ENCODE data around the gene KANK4.

Gene KANK4

DNA sequence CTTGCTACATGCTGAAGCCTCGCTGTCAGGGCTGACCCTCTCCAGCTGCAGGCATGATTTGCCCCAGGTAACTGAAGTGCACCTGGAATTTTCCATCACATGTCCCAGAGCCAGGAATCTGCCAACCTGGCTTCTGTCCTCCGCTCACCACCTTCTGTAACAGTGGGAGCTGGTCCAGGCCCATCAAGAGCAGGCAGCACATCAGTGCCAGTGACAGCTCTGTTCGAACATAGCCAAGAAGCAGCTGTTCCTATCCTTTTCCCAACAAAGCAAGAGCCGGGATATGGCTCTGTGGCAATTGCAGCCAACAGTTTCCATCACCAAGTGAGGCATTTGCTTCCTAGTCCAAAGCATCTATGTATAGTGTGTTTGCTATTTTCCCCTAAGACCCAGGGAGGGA lies 42.2 kb upstream of the KANK4 start:
- no peak overlapping the region for H3K4me3 ChIP-seq (ENCODE audit: low read length)
- TF ChIP-seq, protein P1, sequence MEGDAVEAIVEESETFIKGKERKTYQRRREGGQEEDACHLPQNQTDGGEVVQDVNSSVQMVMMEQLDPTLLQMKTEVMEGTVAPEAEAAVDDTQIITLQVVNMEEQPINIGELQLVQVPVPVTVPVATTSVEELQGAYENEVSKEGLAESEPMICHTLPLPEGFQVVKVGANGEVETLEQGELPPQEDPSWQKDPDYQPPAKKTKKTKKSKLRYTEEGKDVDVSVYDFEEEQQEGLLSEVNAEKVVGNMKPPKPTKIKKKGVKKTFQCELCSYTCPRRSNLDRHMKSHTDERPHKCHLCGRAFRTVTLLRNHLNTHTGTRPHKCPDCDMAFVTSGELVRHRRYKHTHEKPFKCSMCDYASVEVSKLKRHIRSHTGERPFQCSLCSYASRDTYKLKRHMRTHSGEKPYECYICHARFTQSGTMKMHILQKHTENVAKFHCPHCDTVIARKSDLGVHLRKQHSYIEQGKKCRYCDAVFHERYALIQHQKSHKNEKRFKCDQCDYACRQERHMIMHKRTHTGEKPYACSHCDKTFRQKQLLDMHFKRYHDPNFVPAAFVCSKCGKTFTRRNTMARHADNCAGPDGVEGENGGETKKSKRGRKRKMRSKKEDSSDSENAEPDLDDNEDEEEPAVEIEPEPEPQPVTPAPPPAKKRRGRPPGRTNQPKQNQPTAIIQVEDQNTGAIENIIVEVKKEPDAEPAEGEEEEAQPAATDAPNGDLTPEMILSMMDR (IDR thresholded peaks at IDR 0.05; ENCODE audit: insufficient read depth, low read depth, low read length, missing control alignments), result no peak
- DNase-seq (ENCODE audit: low read depth), result no peak

DNA sequence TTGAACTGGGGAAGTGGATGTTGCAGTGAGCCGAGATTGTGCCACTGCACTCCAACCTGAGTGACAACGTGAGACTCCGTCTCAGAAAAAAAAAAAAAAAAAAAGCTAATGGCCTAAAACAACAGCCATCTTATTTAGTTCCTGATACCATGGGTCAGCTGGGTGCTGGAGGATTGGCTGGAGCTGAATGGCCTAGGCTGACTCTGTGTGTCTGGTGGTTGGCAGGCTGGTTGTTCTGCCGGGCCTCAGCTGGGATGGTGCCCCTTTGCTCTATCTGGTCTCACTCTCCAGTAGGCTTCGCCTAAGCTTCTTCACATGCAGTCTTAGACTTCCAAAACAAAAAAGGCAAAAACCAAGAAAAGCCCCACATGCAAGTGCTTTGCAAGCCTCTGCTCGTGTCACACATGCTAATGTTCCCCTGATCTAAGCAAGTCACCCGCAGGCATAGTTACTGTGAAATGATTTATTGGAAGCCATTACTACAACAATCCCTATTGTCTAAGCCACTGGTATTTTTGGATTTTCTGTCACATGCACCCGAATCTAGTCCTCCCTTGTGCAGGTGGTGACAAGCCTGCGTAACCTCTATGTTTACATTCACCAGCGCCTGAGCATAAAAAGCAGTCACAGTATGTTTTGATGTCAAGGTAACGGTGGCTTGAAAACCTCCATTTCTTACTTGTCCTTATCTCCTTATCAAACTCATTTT lies 39.6 kb upstream of the KANK4 start:
- DNase-seq (ENCODE audit: low read depth), result no peak
- no peak overlapping the region for H3K4me3 ChIP-seq (ENCODE audit: low read length)
- TF ChIP-seq, protein P1 (IDR thresholded peaks at IDR 0.05; ENCODE audit: insufficient read depth, low read depth, low read length, missing control alignments), result no peak

DNA sequence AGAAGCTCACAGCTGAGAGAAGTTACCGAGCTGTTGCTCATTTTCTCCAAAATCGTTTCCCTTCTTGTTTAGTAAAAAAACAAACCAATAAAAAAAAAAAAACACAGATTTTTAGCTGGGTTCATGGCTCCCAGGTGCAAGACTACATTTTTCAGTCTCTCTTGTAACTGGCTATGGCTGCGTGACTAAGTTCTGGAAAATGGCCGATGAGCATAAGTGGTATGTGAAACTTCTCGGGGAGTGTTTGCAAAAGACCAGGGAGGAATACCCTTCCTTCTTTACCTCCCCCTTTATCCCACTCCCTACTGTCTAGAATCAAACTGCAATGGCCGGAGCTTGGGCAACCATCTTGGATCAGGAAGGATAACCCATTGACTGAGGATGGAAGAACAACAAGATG lies 38.7 kb upstream of the KANK4 start:
- TF ChIP-seq, protein P1 (IDR thresholded peaks at IDR 0.05; ENCODE audit: insufficient read depth, low read depth, low read length, missing control alignments), result no peak
- DNase-seq (ENCODE audit: low read depth), result no peak
- no peak overlapping the region for H3K4me3 ChIP-seq (ENCODE audit: low read length)

DNA sequence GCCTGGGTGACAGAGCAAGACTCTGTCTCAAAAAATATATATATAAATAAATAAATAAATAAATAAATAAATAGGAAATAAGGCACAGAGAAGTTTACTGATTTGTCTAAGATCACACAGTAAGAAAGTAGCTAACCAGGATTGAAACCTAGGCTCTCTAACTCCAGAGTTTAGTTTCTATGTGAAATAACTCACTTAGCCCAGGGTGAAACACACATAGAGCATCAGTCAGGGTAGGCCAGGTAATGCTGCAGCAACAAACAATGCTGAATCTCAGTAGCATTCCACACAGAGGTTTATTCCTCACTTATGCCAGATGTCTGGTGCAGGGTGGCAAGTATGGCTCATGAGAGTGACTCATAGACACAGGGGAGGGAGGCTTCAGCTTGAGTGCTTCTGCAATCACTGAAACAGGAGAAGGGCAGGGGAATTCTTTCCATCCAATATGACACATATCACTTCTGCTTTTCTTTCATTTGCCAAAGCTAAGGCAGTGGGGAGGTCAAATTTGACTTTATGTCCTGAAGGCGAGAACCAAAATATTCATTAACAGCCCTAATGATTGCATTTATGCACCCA lies 37.1 kb upstream of the KANK4 start:
- TF ChIP-seq, protein P1 (IDR thresholded peaks at IDR 0.05; ENCODE audit: insufficient read depth, low read depth, low read length, missing control alignments), result no peak
- DNase-seq (ENCODE audit: low read depth), result peak; percentile 95
- no peak overlapping the region for H3K4me3 ChIP-seq (ENCODE audit: low read length)

DNA sequence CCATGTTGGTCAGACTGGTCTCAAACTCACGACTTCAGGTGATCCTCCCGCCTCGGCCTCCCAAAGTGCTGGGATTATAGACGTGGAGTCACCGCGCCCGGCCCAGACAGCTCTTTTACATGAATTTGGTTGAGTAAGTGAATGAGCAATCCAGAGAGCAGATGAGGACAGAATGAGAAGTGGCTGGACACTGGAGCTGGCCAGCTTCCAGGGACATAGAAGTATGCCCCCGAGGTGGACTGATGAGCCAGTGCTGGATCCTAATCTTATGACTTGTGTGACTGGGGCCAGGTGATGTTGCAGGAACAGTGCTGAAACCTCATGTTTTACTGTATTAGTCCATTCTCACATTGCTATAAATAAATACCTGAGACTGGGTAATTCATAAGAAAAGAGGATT lies 35.9 kb upstream of the KANK4 start:
- TF ChIP-seq, protein P1 (IDR thresholded peaks at IDR 0.05; ENCODE audit: insufficient read depth, low read depth, low read length, missing control alignments), result no peak
- H3K4me3 ChIP-seq (ENCODE audit: low read length), result no peak overlapping the region
- DNase-seq (ENCODE audit: low read depth), result peak; percentile 20

DNA sequence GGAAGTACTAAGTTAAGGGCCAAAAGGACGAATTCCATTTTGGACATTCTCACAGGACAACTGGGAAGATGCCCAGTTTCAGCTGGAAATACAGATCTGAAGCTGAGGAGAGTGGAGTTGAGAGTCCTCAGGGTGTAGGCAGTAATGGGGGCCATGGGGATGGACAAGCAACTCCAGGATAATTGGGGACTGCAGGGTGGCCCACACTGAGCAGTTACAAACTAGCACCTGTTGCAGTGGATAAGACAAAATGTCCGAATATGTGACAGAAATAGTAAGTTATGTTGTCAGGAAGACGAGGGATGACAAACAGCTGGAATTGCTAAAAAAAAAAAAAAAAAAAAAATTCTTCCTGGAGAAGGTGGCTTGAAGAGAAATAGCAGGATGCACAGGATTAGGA lies 34.6 kb upstream of the KANK4 start:
- H3K4me3 ChIP-seq (ENCODE audit: low read length), result no peak overlapping the region
- no peak for DNase-seq (ENCODE audit: low read depth)
- TF ChIP-seq, protein P1 (IDR thresholded peaks at IDR 0.05; ENCODE audit: insufficient read depth, low read depth, low read length, missing control alignments), result no peak

DNA sequence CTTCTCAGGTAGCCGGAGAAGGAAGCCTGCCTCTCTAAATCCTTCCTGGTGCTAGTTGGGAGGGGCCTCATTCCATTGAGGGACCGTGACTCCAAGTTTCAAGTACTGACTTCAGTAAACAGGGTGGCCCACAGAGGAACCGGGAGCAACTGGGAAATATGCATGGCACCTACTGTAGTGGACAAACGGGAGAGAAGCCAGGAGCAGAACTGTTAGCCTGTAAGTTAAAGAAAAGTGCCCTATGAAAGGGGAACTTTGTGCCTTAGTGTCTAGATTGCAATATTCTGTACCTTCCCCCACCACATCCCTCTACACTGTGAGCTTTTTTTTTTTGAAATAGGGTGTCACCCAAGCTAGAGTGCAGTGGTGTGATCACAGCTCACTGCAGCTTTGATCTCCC lies 33.2 kb upstream of the KANK4 start:
- no peak overlapping the region for H3K4me3 ChIP-seq (ENCODE audit: low read length)
- TF ChIP-seq, protein P1 (IDR thresholded peaks at IDR 0.05; ENCODE audit: insufficient read depth, low read depth, low read length, missing control alignments), result no peak
- no peak for DNase-seq (ENCODE audit: low read depth)
